ENCODE results near the gene MIER3. TPM values are rescaled to one million over a fixed set of nuclear protein-coding genes. Genes with fewer than 3 reads are reported as not detected.
A peak's percentile ranks its signal among the peaks of the same experiment; 100 is the strongest.

The MIER3 gene
- total and polyA plus RNA-seq, 2 of the 13 experiments (the other 11 are each of a cell fraction or from before 2014, with no cell fraction given) = 14.6 to 38.8 TPM

- no TSS peak for BruUV-seq (replicated peaks)
- 31% methylated on average over 1 of the region's 1 CpG for WGBS (ENCODE audit: low lambda C conversion rate)
- FAIRE-seq = no peak
- intact Hi-C loops (cut with micrococcal nuclease; ENCODE audit: unreplicated experiment) (no loop called here), in situ Hi-C loops (cut with HindIII; ENCODE audit: extremely low pct_ligation_motif_present, low pct_unique_long_range_greater_than_20kb) (no loop called here)
- Histone ChIP-seq H4K20me1 (ENCODE audit: insufficient read depth, low read length) (no peaks in the 10 kb centered on the region), H3K27me3 (ENCODE audit: control insufficient read depth in 1 of 2, insufficient read depth in 2 of 2, low read length in 2 of 2) (no peaks in the 10 kb centered on the region), H3K4me3 (replicated peaks in 1 of 3; ENCODE audit: insufficient read depth in 1 of 3, low read depth in 2 of 3, low read length in 3 of 3) (no peak overlapping the region), H3K36me3 (replicated peaks in 1 of 2; ENCODE audit: control insufficient read depth in 1 of 2, insufficient read depth in 2 of 2, low read length in 2 of 2) (peaks cover 21 to 78% of the 10 kb centered on the region in 2 experiments), H3K9ac (ENCODE audit: insufficient read depth, low read depth, low read length) (no peak overlapping the region), H3K4me2 (ENCODE audit: low read depth, low read length) (no peak overlapping the region), H2AFZ (ENCODE audit: low read length) (no peak overlapping the region), H3K79me2 (ENCODE audit: insufficient read depth, low read length) (no peaks in the 10 kb centered on the region), H3K27ac (ENCODE audit: extremely low read length, insufficient read depth, low read length) (peak overlapping the region; percentile 13), H3K4me1 (ENCODE audit: insufficient read depth, low read length) (peaks cover 10% of the 10 kb centered on the region), H3K9me3 (ENCODE audit: low read length) (no peaks in the 10 kb centered on the region)
- peak; percentile 72 for ATAC-seq
- TF ChIP-seq FOXK1 (CRISPR knock-in tag; IDR thresholded peaks at IDR 0.05; ENCODE audit: borderline replicate concordance, low read depth) = no peak
- peak; percentile 2 to 29; a peak in 1 of 4 replicates for TF ChIP-seq MAFK (conservative IDR thresholded peaks at IDR 0.05 in 1 of 2, IDR thresholded peaks at IDR 0.05 in 1 of 2; ENCODE audit: low read length in 2 of 2)
- peak; percentile 39; the same call in 1 of the 2 replicates for TF ChIP-seq CEBPB (IDR thresholded peaks at IDR 0.05; ENCODE audit: borderline replicate concordance, low read depth, low read length)
- peak; percentile 31 for TF ChIP-seq TEAD3 (CRISPR knock-in tag; optimal IDR thresholded peaks at IDR 0.05; ENCODE audit: borderline replicate concordance)
- no peak for TF ChIP-seq NFE2L2 (IDR thresholded peaks at IDR 0.05; ENCODE audit: low read length)
- TF ChIP-seq NFKB2 (CRISPR knock-in tag; IDR thresholded peaks at IDR 0.05; ENCODE audit: borderline replicate concordance) = no peak
- no peak for TF ChIP-seq GLI4 (CRISPR knock-in tag; IDR thresholded peaks at IDR 0.05; ENCODE audit: borderline replicate concordance)
- TF ChIP-seq, protein P1, sequence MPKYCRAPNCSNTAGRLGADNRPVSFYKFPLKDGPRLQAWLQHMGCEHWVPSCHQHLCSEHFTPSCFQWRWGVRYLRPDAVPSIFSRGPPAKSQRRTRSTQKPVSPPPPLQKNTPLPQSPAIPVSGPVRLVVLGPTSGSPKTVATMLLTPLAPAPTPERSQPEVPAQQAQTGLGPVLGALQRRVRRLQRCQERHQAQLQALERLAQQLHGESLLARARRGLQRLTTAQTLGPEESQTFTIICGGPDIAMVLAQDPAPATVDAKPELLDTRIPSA (CRISPR knock-in tag; IDR thresholded peaks at IDR 0.05; ENCODE audit: borderline replicate concordance) = no peak
- TF ChIP-seq HNF4G (IDR thresholded peaks at IDR 0.05; ENCODE audit: borderline replicate concordance, low read depth, low read length) = no peak
- no peak for TF ChIP-seq HNF4G (CRISPR knock-in tag; IDR thresholded peaks at IDR 0.05; ENCODE audit: borderline replicate concordance, low read depth)
- TF ChIP-seq SAP130 (CRISPR knock-in tag; IDR thresholded peaks at IDR 0.05; ENCODE audit: low read depth) = peak; percentile 37
- TF ChIP-seq CEBPG (CRISPR knock-in tag; IDR thresholded peaks at IDR 0.05) = peak; percentile 42; the same call in 1 of the 2 replicates
- no peak for TF ChIP-seq ZBTB26 (CRISPR knock-in tag; IDR thresholded peaks at IDR 0.05; ENCODE audit: borderline replicate concordance)
- no peak for DNase-seq (ENCODE audit: low spot score)
- CTCF ChIA-PET (ENCODE audit: low intra/inter-chr PET ratio, low total read pairs) = no interaction called here
- POLR2A ChIA-PET = no interaction called here
Measured at GRCh38 chr5:56938858-56939257, 13.1 kb downstream of the MIER3 start.
